Lower leg skin (tissue), 4 donors: ENCODE results near the gene EGFL7. TPM values are rescaled to one million over a fixed set of nuclear protein-coding genes. Genes with fewer than 3 reads are reported as not detected.

Source experiments
- DNase-seq, 2 donors: peaks; one replicate each; pipeline ENCODE4 v3.0.0-alpha.2; 2019; ENCODE audit warnings: low spot score in 2 of 2
- H3K4me3 ChIP-seq: fragments of 200-600 bp; sonication (generic); 2 replicates; pipeline ENCODE4 v1.5.1; 2017; ENCODE audit warnings: mild to moderate bottlenecking, low read depth; ENCODE audit not compliant: poor library complexity, severe bottlenecking
- POLR2A ChIP-seq, 2 donors: fragments of 450-650 bp; IDR thresholded peaks; one replicate each; pipeline ENCODE4 v1.6.1; 2016 to 2017; ENCODE audit warnings: antibody characterized with exemption in 2 of 2, mild to moderate bottlenecking in 1 of 2, moderate library complexity in 1 of 2
- WGBS, 2 donors: methylation state at CpG; one replicate each; pipeline ENCODE4 v1.1.5; 2018; 5-methylcytosine and 5-hydroxymethylcytosine counted together
- intact Hi-C: fragments of 100-400 bp; cut with DNase I; formaldehyde crosslinking; loops from one replicate; pipeline ENCODE4 v1.15.0; 2023; ENCODE audit warnings: low total_unique reads
- total RNA-seq, 4 donors: library from RNA; depleted of rRNA; stranded (reverse); fragments of >200 nt; gene quantifications; one replicate each; pipeline ENCODE4 v1.1.0, GENCODE V29; 2016
- TF ChIP-seq, protein P1 (sequence below), 3 donors: fragments of 450-650 bp; IDR thresholded peaks; one replicate each; pipeline ENCODE4 v1.5.1; 2016; ENCODE audit warnings: antibody characterized with exemption in 3 of 3, mild to moderate bottlenecking in 3 of 3, moderate library complexity in 2 of 3

Gene EGFL7
- total RNA-seq, 4 donors from 2014 or later = 27.8 to 62.2 (median 46.2) TPM

DNA sequence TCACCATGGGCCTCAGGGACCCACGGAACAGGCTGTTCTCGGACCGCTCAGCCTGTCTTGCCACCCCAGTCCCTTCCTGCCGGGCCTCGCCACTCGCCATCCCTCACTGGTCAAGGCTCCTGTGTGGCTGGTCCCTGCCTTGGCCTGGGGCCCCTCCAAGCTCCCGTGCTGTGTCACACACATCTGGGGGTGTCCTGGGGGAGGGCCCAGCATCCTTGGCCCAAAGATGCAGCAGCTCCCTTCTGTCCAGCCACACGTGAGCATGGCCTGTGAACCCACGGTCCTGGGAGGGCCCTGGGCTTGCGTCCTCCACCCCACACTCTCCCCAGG, 425 bp upstream of the EGFL7 start:
- no peak overlapping the region for H3K4me3 ChIP-seq
- WGBS, 2 donors = 74 to 78% methylated on average over 7 of the region's 10 CpGs
- intact Hi-C loops = no loop called here
- TF ChIP-seq POLR2A (IDR thresholded peaks at IDR 0.05) = no peak
- DNase-seq = no peak

DNA sequence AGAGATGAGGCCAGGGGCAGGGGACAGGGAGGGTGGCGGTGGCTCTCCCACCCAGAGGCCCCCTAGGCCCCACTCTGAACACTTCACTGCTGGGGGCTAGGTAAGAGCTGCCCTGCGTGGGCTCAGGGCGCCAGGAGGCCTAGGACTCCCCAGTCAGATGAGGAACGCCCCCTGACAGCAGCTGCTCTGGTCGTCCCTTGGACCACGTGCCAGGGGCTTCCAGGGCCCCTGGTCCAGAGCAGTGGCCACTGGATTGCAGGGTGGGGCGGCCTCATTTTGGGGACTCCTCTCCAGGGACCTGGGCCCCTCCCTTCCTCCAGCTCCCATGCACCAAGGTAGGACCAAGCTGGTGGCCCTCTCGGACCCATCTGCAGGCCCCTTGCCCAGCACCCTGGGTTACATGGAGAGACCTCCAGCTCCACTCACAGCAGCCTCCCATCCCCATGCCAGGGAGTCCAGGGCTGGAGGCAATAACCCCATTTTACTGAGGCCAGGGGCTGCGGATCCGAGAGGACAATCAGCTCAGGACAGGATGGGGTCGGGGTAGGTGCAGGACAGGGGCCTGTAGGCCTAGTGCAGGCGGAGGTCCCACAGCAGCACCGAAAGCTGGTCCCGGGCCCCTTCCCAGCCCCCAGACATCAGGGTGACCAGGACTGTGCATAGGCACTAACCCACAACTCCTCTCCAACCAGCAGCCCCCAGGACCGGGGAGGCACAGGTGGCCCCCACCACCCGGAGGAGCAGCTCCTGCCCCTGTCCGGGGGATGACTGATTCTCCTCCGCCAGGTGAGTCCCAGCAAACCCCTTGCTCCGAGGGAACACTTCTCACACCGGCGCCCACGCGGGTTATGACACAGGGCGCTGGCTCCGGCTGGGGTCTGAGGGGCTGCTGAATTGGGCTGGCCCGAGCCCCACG, 1.5 kb downstream of the EGFL7 start:
- 82 to 84% methylated on average over 18 to 20 of the region's 27 CpGs for WGBS, 2 donors
- intact Hi-C loops = no loop called here
- no peak for DNase-seq
- no peak for TF ChIP-seq POLR2A (IDR thresholded peaks at IDR 0.05)
- TF ChIP-seq, protein P1, sequence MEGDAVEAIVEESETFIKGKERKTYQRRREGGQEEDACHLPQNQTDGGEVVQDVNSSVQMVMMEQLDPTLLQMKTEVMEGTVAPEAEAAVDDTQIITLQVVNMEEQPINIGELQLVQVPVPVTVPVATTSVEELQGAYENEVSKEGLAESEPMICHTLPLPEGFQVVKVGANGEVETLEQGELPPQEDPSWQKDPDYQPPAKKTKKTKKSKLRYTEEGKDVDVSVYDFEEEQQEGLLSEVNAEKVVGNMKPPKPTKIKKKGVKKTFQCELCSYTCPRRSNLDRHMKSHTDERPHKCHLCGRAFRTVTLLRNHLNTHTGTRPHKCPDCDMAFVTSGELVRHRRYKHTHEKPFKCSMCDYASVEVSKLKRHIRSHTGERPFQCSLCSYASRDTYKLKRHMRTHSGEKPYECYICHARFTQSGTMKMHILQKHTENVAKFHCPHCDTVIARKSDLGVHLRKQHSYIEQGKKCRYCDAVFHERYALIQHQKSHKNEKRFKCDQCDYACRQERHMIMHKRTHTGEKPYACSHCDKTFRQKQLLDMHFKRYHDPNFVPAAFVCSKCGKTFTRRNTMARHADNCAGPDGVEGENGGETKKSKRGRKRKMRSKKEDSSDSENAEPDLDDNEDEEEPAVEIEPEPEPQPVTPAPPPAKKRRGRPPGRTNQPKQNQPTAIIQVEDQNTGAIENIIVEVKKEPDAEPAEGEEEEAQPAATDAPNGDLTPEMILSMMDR (IDR thresholded peaks at IDR 0.05) = no peak
- peak overlapping the region; percentile 23 for H3K4me3 ChIP-seq

DNA sequence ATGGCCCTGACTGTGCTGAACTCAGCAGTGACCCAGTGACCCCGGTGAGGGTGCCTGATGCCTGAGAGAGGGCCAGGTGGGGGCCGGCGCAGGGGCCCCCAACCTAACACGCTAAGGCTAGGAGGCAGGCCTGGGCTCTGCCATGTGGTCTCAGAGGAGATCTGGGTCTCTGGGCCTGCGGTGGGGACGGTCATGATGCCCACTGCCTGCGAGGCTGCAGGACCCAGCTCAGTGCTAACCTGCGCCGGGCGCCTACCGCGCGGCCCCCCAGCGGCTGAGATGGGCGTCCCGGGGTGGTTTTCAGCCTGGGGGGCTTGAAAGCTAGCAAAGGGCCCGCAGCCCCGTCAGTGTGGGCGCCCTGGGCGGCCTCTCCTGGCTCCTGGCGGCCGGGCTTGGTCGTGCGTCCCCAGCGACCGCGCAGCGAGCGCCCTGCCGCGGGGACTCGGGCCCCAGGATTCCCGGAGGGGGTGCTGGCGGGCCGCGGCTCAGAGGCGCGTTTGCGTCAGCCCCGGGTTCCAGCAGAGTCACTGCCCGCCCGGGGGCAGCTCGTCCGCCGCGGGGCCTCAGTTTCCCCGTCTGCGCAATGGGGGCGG, 2.5 kb downstream of the EGFL7 start:
- WGBS, 2 donors = 24 to 57% methylated on average over 1 to 32 of the region's 49 CpGs
- intact Hi-C loops = no loop called here
- DNase-seq = no peak
- peak overlapping the region; percentile 20 for H3K4me3 ChIP-seq
- TF ChIP-seq, protein P1 (IDR thresholded peaks at IDR 0.05) = no peak
- TF ChIP-seq POLR2A (IDR thresholded peaks at IDR 0.05) = no peak

DNA sequence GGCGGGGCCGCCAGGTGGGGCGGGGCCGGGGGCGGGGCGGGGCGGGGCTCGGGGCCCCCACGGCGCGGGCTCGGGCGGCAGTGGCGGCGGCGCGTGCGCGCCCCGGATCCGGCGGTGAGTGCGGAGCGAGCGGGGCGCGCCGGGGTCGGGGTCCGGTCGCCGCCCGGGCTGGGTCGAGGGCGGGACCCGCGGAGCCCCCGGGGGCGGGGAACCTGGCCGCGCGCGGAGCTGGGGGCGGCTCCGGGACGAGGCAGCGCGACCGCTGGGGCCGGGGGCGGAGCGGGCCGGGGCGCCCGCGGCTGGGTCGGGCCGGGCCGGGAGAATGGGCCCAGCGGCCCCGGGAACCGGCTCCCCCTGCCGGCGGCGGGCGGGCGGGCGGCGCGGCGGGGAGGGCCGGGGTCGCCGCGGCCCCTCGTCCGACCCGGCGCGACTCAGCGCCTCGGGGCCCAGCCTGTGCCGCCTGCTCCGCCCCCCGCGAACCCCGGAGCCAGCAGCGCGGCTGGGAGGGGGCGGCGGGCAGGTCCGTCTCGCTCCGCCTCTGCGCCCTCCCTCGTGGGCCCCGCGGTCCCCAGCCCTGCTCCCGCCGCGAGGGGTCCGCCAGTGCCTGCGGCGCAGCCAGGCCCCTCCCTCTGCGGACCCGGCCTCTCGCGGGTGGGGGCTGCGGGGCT, 3.1 kb downstream of the EGFL7 start:
- H3K4me3 ChIP-seq = peak overlapping the region; percentile 18
- TF ChIP-seq, protein P1 (IDR thresholded peaks at IDR 0.05) = no peak
- no peak for TF ChIP-seq POLR2A (IDR thresholded peaks at IDR 0.05)
- 0 to 5% methylated on average over 12 to 17 of the region's 109 CpGs for WGBS, 2 donors
- DNase-seq = no peak
- intact Hi-C loops = no loop called here

DNA sequence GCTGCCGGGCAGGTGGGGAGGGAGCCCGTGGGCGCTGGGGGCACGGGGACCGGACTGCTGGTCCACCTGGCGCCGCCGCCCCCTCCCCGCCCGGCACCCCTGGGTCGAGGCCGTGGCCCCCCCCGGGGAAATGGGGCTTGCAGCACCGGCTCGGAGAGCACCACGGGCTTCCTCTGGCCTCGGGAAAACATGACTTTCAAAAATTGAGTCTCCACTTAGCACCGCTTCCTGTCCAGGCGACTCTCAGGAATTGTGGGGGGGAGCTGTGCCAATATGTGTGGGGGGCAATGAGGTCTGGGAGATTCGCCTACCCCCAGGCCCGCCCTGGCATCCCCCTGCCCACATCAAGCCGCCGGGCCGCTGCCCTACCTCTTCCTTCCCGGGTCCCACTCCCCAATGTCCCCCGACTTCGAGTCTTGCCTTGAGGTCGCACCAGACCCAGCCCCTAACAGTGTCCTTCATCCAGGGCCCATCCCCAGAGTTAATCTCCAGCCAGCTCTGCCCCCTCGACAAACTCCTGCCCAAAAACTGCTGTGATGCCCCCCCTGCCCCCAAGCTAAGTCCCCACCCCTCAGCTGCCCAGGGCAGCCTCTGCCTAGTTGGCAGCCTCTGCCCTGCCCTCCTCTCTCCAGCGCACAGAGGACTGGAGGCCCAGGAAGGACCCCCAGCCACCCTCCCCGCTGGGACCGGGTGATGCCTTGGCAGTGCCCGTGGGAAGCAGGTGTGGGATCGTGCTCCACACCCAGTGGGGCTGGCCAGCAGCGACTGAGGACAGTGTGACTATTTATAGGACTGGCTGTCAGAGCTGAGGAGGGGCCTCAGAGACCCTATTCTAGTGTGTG, 3.9 kb downstream of the EGFL7 start:
- TF ChIP-seq, protein P1 (IDR thresholded peaks at IDR 0.05) = no peak
- TF ChIP-seq POLR2A (IDR thresholded peaks at IDR 0.05) = no peak
- H3K4me3 ChIP-seq = peak overlapping the region; percentile 18
- intact Hi-C loops = no loop called here
- DNase-seq = no peak
- 17 to 35% methylated on average over 13 to 34 of the region's 35 CpGs for WGBS, 2 donors
